Measurements from ENCODE around the gene PTGR2. TPM values are rescaled to one million over a fixed set of nuclear protein-coding genes. Genes with fewer than 3 reads are reported as not detected.
A peak's percentile ranks its signal among the peaks of the same experiment; 100 is the strongest.
"Not testable (repeated sequence)": the region's sequence is repeated elsewhere in the genome, so short reads cannot be mapped to it uniquely, and the experiment has no call there.

PTGR2 gene
- total RNA-seq, 4 donors from 2014 or later = 0.59 to 19.0 (median 11.0) TPM

- Histone ChIP-seq H3K4me1 (no peaks in the 10 kb centered on the region), H3K27me3 (no peaks in the 10 kb centered on the region), H3K36me3 (no peaks in the 10 kb centered on the region), H3K9me3 (no peaks in the 10 kb centered on the region), H3K4me3 (no peak overlapping the region), H3K27ac (no peak overlapping the region)
- intact Hi-C loops (cut with DNase I; ENCODE audit: low total_unique reads) = no loop called here
- DNase-seq = no peak
- TF ChIP-seq POLR2A (IDR thresholded peaks at IDR 0.05) = no peak
- TF ChIP-seq, protein P1, sequence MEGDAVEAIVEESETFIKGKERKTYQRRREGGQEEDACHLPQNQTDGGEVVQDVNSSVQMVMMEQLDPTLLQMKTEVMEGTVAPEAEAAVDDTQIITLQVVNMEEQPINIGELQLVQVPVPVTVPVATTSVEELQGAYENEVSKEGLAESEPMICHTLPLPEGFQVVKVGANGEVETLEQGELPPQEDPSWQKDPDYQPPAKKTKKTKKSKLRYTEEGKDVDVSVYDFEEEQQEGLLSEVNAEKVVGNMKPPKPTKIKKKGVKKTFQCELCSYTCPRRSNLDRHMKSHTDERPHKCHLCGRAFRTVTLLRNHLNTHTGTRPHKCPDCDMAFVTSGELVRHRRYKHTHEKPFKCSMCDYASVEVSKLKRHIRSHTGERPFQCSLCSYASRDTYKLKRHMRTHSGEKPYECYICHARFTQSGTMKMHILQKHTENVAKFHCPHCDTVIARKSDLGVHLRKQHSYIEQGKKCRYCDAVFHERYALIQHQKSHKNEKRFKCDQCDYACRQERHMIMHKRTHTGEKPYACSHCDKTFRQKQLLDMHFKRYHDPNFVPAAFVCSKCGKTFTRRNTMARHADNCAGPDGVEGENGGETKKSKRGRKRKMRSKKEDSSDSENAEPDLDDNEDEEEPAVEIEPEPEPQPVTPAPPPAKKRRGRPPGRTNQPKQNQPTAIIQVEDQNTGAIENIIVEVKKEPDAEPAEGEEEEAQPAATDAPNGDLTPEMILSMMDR (IDR thresholded peaks at IDR 0.05) = no peak
Observed at GRCh38 chr14:73824536-73824935, 27.1 kb upstream of the PTGR2 start.

DNA sequence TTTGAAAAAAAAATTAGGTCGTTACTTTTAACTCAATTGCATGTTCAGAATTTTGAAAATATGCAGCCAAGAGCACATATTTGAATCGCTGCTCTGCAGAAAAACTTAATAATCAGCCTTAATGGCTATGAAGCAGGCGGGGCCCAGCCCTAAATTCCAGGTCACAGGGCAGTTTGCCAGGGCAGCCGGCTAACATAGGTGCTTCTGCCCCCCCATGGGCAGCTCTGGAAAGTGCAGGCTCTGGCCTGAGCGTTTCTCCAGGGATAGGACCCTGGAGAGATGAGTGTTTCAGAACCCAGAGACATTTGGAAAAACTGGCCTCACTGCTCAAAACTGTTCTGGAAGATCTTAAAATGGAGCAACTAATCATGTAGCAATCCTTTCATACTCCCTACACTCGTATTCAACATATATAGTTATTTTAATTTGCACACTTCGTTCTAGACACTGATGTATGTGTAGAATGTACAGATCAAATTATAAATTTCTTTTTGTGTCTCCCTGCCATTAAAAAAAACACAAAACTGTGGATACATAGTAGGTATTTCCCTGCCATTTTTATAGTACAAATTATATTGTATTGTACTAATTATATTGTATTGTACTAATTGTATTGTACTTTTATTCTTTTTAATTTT lies 26.0 kb upstream of the PTGR2 start:
- TF ChIP-seq, protein P1 (IDR thresholded peaks at IDR 0.05) = peak; percentile 92 to 94 (median 93)
- no peak for TF ChIP-seq POLR2A (IDR thresholded peaks at IDR 0.05)
- no peaks in the 10 kb centered on the region for H3K27me3 ChIP-seq
- no peaks in the 10 kb centered on the region for H3K4me1 ChIP-seq
- no peak overlapping the region for H3K27ac ChIP-seq
- H3K4me3 ChIP-seq = no peak overlapping the region
- H3K9me3 ChIP-seq = no peaks in the 10 kb centered on the region
- no peaks in the 10 kb centered on the region for H3K36me3 ChIP-seq
- intact Hi-C loops (cut with DNase I; ENCODE audit: low total_unique reads) = loop anchor here (5.0 kb wide), 1 partner anchor 98 kb away; no protein-coding TSS in a partner anchor
- peak; percentile 92 to 95 for DNase-seq

GRCh38 chr14:73827190-73827589 lies 24.4 kb upstream of the PTGR2 start:
- H3K4me3 ChIP-seq, H3K27me3 ChIP-seq, H3K4me1 ChIP-seq, H3K9me3 ChIP-seq, DNase-seq, H3K36me3 ChIP-seq, H3K27ac ChIP-seq: not testable (repeated sequence)
- intact Hi-C loops (cut with DNase I; ENCODE audit: low total_unique reads) = loop anchor here (5.0 kb wide), 1 partner anchor 100 kb away; no protein-coding TSS in a partner anchor

DNA sequence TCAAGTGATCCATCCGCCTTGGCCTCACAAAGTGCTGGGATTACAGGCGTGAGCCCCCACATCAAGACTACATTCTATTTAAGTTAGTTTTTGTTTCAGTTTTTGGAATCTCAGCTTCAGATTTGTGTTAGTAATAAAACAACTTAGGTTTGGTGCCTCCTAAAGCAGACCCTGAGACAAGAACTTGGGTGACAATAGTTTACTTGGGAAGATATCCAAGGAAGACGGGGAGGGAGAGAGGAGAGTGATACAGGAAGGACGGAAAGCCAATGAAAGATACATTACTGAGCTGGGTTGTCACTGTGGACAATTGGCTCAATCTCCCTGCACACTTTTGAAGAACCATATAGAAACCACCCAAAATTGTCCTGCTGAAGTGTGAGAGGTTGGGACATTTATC lies 22.6 kb upstream of the PTGR2 start:
- no peaks in the 10 kb centered on the region for H3K4me1 ChIP-seq
- no peaks in the 10 kb centered on the region for H3K9me3 ChIP-seq
- DNase-seq = no peak
- TF ChIP-seq POLR2A (IDR thresholded peaks at IDR 0.05) = no peak
- TF ChIP-seq, protein P1 (IDR thresholded peaks at IDR 0.05) = no peak
- H3K27me3 ChIP-seq = no peaks in the 10 kb centered on the region
- intact Hi-C loops (cut with DNase I; ENCODE audit: low total_unique reads) = loop anchor here (5.0 kb wide), 1 partner anchor 102 kb away; no protein-coding TSS in a partner anchor
- no peak overlapping the region for H3K27ac ChIP-seq
- no peaks in the 10 kb centered on the region for H3K36me3 ChIP-seq
- H3K4me3 ChIP-seq = no peak overlapping the region

DNA sequence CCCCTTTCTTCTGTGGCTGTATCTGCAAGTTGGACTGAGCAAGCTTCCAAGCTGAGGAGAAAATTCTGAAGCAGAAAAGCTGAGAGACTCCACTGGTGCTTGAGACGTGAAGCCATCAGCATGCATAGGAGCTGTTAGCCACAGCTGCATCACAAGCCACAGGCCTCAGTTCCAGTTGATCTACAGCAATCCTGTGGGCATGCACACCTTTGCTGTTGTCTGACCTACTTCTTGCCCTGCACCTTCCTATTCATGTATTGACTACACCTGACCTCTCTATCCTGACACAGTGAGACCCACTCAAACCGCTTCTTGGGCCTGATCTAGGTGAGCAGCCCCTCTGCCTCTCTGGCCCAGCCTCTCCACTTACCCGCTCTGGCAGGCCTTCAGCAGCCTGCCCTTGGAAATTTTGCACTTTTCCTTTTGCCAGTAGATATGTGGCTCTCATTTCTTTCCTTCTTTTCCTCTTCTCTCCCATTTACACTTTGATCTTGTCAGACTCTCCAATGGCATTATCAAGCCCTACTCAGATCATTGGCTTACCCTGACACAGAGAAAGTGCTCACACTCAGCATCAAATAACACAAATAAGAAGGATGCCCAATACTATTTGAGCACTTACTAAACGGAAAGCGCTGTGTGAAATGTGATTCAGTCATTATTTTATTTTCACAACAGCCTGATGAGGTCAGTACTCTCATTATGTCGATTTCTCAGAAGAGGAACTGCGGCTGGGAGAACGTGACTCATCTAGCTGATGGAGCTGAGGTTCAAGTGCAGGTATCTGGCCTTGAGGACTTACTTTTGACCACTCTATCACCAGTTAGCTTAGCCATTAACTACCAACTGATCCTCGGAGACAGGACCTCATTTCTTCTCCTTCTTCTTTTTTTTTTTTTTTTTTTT lies 21.9 kb upstream of the PTGR2 start:
- Histone ChIP-seq H3K9me3 (no peaks in the 10 kb centered on the region), H3K27ac (no peak overlapping the region), H3K4me1 (no peaks in the 10 kb centered on the region), H3K27me3 (no peaks in the 10 kb centered on the region), H3K36me3 (no peaks in the 10 kb centered on the region), H3K4me3 (no peak overlapping the region)
- TF ChIP-seq POLR2A (IDR thresholded peaks at IDR 0.05) = no peak
- TF ChIP-seq, protein P1 (IDR thresholded peaks at IDR 0.05) = no peak
- DNase-seq = no peak
- intact Hi-C loops (cut with DNase I; ENCODE audit: low total_unique reads) = loop anchor here (5.0 kb wide), 1 partner anchor 102 kb away; no protein-coding TSS in a partner anchor

All from uterus (tissue), 4 donors.